HG02938 (cell line): Measurements from ENCODE around the gene LATS2.

Experiments
- ATAC-seq: cut with Tn5 transposase; IDR thresholded peaks from one replicate; pipeline ENCODE4 v1.9.1; 2021; ENCODE audit warnings: mild to moderate bottlenecking, moderate library complexity; ENCODE audit not compliant: unreplicated experiment

Gene LATS2

GRCh38 chr13:21048901-21049698, 12.3 kb downstream of the LATS2 start:
- ATAC-seq: no peak

DNA sequence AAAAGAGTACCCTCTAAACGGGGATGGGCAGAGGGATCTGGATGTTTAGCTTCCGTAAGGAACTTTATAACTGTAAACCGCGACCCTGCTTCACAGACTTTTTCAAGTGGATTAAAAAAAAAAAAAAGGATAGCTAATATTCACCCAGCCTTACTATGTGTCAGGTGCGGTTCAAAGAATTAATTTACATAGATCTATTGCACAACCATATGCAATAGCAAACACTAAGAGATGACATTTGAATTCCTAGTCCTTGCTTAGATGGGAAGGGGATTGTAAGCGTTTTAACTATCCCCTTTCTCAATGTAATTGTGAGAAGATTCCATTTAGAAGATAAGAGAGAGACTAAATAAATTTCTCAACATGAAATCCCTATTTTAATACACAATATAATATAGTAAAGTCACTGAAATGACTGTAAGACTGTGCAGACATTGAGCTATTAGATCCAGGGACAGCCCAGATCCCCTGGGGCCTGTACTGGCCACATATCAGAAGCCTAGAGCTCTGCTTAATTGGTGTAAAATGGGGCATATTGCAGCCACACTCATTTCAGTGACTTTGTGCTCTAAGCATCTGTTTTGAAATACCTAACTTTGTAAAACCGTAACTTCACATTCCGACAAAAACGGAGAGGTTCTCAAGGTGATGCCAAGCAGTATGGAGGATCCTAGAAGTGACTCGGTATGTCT, 13.6 kb downstream of the LATS2 start:
- no peak for ATAC-seq

DNA sequence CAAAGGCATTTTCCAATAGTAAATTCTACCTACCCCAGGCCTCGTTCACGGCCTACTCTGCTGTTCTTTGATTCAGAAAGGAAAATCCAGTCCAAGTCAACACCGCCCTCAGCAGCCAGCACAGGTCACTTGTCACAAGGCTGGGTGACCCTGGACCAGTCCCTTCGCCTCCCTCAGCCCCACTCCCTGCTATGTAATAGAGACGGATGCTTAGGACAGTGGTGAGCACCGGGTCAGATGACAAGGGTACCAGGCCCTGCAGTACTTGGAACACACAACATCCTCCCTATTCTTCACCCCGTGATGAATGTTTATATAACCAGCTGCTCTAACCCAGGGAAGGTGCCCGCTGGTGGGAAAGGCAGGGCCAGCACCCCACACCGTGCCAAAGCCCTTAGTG, 14.3 kb downstream of the LATS2 start:
- ATAC-seq: no peak

DNA sequence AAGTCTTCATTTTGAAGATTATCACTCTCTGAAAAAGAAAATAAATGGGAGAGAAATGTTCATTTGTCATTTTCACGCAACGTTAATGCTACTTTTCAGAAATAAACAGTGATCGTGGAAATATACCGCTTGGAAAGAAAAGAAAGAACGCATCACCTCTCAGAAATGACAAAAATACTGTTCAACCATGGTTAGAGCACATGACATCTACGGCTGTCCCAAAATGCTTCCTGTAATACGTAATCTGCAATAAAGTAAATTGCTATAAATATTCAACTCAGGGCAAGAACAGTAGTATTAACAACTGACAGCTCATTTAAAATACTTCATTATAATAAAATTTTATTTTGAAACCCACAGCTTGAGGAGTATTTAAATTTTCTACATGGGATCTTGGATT, 15.2 kb downstream of the LATS2 start:
- no peak for ATAC-seq

- ATAC-seq: no peak
These were observed 16.3 kb downstream of the LATS2 start for GRCh38 chr13:21045100-21045499.

DNA sequence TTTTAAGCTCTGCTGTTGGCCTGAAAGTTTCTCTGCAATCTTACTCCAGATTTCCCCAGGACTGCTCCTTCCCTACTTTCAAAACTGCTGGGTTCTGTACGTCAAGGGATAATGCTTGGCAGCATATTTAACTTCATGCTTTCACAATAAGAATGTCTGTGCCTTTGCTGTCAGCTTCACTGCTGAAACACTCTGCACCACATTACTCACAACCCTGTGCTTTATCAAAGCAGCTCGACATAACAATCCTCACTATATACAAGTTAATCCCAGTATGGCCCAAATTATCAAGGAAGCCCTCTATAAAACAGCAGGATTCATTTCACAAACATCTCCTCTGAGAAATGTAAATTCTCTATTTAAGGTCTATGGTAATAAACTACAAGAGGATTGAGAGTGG, 17.5 kb downstream of the LATS2 start:
- ATAC-seq: no peak

GRCh38 chr13:21040120-21040826, 21.1 kb downstream of the LATS2 start:
- ATAC-seq: no peak

GRCh38 chr13:21039097-21039800, 22.1 kb downstream of the LATS2 start:
- ATAC-seq: no peak

DNA sequence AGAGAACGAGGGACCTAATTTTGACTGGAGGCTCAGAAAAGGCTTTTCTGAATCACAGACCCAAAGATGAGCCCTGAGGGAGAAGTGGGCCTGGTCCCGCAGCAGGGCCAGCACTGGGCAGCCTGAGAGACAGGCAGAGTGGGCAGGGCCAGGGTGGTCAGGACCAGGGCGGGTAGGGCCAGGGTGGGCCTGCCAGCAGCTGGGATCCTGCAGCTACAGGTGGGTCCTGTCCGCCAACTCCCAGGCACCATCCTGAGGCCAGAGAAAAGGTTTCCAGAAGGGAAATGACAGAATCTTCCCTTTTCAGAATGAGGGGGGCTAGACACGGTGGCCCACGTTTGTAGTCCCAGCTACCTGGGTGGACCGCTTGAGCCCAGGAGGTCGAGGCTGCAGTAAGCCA, 23.7 kb downstream of the LATS2 start:
- ATAC-seq: no peak

DNA sequence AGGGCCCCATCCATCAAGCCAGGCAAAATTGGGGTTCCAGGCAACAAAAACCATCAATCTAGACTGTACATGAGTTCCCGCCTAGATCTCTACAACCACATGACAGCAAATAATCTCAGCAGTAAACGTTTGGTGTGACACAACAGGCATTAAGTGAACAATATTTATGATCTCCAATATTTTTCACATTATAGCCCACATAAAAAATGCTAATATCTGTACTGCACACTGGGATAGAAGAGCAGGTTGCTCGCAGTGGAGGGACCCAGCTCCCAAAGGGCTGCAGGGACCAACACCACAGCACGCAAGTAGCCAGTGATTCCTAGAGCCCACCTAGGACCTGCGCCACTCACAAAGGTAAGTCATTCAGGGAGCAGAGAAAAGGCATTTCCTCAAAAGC, 25.9 kb downstream of the LATS2 start:
- ATAC-seq: no peak

DNA sequence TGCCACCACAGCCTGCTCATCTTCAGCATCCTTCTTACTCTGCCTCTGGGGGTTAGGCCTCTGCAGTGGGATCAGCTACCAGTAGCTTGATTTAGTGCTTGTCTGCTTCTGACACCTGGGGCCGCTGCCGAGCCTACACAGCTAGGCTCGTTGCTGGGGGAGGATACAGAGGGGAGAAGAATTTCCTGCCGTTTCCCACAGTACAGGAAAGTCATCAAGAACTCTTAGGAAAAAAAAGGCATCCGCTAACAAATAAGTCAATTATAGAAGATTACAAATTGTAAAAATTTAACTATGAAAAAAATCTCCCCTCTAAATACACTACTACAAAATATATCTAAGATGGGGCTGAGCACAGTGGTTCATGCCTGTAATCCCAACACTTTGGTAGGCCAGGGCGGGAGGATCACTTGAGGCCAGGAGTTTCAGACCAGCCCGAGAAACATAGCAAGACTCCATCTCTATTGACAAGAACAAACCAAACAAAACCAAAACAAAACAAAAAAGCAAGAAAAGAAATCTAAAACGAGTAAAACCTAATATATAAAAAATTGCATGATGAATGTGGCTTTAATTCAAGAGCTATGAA, 26.7 kb downstream of the LATS2 start:
- ATAC-seq: no peak

DNA sequence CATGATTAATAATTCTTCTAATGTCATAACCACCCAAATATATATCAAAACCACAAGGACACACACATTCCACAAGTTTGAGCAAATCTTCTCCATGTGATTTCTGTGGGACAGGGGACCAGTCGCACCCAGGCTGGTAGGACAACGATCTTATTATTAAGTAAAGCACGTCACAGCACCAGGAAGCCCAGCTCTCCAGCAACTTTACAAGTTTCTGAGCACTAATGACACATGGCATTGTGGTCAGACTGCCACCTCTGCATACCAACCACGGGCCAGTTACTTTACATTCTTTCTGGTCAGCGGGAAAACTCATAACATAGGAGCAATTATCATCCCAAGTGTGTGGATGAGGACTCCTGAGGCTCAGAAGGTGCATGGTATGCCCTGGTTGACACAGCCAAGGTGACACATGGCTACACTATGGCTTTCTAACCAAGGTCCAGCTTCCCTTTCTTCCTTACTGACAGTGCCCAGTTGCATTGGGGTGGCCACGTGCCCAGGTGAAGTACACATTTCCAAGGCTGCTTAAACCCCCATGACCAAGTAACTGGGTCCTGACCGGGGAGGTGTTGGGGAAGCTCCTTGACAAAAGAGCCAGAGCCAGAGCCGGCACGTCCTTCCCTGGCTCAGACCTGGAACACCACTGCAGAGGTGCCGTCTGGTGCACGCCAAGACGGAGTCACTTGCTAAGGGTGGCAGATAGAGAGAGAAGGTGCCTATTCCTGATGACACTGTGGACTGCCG, 27.4 kb downstream of the LATS2 start:
- no peak for ATAC-seq

DNA sequence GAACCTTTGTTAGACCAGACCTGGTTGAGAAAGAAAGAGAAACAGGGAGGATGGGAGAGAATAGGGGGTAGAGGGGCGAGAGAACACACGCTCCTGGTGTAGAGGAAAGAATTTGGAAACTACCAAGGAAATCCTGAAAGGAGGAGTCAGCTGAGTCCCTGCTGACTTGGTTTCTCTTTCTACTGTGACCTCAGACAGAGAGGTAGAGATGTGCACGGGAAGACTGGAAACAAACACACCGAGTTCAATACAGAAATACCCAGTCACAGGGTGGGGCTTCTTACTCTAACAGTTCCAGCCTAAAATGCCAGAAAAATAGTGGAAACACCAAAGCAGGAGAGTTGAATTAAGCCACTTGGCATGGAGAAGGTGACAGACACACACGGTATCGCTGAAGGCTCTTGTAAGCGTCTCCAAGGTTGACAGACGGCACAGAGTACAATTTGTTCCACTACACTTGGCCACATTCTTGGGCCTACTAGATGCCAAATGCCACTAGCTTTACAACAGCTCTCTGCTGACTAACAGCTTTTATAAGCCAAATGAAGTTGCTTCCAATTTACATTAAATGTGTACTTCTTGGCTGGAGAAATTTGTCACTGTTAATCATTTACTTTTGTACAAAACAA, 28.1 kb downstream of the LATS2 start:
- ATAC-seq: no peak

DNA sequence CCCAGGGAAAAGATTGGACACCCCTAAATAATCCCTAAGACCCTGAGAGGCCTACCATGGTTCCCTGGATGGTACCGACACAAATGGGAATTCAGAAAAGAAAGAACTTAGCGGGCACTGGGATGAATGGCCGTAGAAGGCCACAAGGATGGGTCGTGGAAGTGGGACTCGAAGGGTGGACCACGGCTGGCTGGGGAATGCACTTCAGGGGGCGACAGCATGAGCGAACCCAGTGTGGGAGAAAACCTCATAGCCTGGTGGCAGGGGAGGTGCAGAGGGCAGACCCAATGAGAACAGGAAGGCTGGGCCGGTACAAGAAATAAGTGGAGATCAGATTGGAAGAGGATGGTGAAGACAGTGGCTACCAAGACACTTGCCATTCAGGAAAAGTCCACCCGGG, 28.7 kb downstream of the LATS2 start:
- ATAC-seq: no peak

DNA sequence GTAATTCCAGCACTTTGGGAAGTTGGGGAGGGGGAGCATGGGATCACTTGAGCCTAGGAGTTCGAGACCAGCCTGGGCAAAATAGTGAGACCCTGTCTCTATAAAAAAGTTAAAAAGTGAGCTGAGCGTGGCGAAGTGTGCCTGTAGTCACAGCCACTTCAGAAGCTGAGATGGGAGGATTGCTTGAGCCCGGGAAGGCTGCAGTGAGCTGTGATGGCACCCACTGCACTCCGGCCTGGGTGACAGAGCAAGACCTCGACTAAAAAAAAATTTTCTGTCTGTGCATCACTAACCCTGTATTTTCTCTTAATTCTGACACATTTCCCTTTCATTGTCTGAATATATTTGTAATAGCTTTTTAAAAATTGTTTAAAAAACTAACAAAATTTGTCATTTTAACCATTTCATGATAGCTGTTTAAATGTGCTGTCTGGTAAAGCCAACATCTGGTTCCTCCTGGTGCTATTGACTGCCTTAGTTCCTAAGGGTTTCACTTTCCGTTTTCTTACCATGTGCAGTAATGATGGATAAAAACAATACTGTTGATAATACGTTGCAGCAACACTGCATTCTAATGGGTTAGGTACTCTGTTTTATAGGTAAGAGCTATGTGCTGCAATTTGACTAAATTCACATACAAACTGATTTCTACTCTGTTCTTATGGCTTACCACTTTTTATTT, 29.7 kb downstream of the LATS2 start:
- ATAC-seq: no peak

- no peak for ATAC-seq
These were observed 35.8 kb downstream of the LATS2 start for GRCh38 chr13:21025539-21025938.

DNA sequence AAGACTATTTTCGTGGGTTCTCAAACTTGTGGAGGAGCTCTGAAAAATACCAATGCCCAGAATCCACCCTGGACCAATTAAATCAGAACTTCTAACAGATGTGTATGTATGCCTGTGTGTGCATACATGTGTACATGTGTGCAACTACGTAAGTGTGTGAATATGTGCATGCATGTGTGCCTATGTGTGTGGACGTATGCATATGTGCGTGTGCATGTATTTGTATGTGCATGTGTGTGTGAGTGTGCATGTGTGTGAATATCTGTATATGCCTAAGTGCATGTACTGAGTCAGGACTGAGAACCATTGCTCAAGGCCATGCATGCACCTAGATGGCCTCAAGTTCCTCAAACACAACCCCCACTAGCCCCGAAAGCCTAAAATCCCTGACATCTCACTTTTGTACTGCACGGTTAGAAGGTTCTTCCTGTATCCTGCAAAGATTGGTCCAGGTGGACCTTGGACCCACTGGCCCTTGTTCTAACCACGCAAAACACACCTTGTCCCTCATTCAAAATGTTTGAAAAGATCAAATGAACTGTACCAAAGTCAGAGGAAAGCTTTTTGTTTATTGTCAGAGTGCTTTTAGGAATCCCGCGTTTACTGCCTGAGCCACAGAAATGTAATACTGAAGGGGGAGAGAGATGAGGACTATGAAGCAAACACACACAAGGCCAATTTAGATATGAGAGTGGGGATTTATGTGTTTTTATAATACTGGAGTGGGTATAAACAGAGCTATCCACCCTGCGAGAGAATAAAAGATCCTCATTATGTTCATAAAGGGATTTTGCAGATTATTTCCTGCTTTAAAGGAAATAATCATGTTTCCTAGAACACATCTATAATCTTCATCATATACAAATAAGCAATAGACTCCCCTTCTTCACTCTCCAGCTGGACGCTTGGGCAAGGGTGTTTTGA, 39.1 kb downstream of the LATS2 start:
- no peak for ATAC-seq

GRCh38 chr13:21020581-21020980, 40.8 kb downstream of the LATS2 start:
- no peak for ATAC-seq
